ENCODE results near the gene MRPS11.
"Not testable (repeated sequence)": the region's sequence is repeated elsewhere in the genome, so short reads cannot be mapped to it uniquely, and the experiment has no call there.

MRPS11 gene

GRCh38 chr15:88497109-88497765 lies 29.7 kb downstream of the MRPS11 start:
- no peak for DNase-seq

- DNase-seq: no peak
Observed at GRCh38 chr15:88498996-88499395, 31.5 kb downstream of the MRPS11 start.

DNA sequence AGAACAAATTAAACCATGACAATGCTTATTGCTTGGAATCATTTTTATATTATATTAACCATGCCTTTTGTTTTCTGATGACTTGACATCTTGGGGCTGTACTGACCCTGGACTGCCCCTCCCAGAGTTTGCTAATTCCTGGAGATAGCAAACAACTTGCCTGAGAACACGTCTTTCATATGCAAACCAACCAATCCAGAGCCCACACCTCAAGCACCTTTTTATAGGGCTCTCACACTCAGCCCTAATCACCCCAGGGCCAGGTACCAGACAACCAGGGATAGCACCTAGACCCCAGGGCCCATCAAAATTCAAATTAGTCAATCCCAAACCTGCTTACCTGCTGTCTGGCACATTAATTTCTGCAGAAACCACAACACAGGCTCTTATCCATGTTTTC lies 36.9 kb downstream of the MRPS11 start:
- no peak for DNase-seq

DNA sequence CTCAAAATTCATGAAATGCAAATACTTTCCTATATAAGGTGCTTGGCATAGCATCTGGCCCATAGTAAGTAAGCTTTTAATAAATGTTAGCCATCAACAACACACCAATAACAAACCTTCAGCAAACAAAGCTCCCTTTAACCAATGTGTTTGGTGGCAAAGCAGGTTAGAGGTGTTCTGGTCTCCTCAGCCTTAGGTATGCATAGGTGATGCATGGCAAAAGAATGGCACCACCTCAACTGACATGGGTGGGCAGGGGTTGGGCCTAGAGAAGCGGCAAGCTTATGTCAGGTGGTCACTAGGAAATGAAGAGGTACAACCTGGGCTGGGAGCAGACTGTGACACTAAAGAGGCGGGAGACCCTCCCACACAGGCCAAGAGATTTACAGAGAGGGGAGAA lies 38.2 kb downstream of the MRPS11 start:
- DNase-seq: no peak

GRCh38 chr15:88506628-88507027 lies 39.1 kb downstream of the MRPS11 start:
- no peak for DNase-seq

DNA sequence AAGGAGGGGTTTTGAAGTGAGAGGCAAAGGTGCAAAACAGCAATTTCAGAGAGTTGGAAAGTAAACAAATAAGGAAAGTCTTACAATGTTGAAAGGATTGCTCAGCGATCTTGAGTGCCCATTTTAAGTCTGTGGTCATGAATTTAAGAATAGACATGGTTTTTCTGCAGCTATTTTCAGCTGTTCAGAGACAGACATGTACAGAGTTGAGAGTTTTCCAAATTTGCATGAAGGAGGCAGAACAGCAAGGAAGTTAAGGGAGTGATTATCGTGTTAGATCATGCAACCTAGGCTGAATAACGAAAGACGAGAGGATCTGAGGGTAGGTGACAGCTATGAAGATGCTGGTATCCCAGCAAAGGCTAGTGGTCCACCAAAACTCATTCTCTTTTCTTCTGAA lies 41.8 kb downstream of the MRPS11 start:
- no peak for DNase-seq

- DNase-seq: no peak
Observed at GRCh38 chr15:88509964-88510363, 42.5 kb downstream of the MRPS11 start.

- no peak for DNase-seq
Observed at GRCh38 chr15:88511161-88511560, 43.7 kb downstream of the MRPS11 start.

- DNase-seq: no peak
Observed at GRCh38 chr15:88512078-88512477, 44.6 kb downstream of the MRPS11 start.

DNA sequence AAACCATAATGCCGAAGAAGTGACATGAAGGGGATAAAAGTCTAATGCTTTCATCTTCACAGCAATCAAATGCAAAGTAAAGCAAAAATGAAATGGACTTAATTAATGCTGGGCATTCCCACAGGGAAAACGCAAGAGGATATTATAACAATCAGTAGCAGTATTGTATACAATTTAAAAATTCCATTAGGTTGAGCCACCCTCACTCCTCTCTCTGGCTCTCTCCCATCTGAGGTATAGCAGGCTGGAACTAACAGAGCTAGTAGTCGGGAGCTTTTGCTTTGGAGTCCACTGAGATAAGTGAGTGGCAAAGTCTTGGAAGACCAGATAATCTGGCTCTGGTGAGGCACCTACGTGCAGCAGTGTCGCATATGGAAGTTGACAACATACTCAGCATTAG lies 45.1 kb downstream of the MRPS11 start:
- no peak for DNase-seq

- no peak for DNase-seq
Observed at GRCh38 chr15:88513195-88513594, 45.7 kb downstream of the MRPS11 start.

DNA sequence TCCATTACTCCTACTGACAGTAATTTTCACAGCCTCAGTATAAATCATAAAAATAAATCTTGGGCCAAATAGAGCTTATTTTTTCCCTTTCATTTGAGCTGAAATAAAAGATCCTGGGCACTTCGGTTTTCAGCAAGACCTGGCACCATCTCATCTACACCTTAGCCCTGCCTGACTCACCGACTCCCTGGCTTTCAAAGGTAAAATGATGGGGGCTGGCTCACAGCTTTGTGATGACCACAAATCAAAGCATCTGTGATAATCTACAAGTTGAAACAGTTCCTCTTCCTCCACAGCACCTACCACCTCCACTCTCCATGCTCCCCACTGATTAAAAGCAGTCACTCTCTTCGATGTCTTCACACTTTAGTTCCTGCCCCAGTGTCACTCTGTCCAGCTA lies 51.4 kb downstream of the MRPS11 start:
- no peak for DNase-seq

DNA sequence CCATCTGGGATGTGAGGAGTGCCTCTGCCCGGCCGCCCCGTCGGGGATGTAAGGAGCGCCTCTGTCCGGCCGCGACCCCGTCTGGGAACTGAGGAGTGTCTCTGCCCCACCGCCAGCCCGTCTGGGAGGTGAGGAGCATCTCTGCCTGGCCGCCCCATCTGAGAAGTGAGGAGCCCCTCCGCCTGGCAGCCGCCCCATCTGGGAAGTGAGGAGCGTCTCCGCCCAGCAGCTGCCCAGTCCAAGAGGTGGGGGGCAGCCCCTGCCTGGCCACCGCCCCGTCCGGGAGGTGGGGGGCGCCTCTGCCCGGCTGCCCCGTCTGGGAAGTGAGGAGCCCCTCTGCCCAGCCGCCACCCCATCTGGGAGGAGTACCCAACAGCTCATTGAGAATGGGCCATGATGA lies 56.6 kb downstream of the MRPS11 start:
- not testable (repeated sequence) for DNase-seq

DNA sequence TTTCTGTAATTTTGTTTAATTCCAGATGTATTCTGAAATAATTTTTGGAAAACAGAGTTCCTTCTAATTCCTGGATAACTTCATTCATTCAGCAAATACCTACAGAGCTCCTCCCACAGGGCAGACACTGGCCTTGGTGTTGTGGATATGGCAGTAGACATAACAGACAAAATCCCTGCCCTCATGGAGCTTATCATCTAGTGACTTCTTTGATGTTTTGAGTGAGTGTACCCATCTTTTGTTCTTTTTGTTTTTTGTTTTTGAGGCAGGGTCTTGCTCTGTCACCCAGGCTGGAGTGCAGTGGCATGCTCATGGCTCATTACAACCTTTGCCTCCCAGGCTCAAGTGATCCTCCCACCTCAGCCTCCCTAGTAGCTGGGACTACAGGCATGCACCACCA lies 57.9 kb downstream of the MRPS11 start:
- DNase-seq: no peak

DNA sequence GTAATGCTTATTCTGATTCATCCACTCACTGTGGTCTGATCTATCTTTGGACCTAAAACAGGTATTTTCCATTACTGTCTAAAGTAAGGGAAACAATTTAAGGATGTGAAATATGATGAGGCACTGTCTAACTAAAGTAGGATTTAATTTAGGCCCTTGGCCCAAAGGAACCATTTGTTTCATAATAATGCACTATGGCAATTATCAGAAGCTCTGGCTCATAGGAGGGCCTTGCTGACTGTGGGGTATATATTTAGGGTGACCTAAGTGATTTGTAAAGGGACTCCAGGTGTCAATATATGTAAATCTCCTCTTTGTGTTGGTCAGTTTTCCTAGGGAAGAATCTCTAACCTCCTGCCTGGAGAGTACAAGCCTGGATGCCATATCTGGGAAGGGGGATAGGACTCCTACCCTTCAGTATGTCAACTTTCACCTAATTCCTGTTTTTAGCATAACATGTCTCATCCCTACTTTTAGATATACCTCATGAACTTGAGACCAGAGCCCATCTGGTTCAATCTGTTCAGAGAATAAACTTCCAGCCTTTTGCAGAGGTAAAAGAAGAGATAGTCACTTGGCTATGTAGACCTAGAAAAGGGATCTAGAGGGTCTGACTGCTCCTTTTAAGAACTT lies 58.9 kb downstream of the MRPS11 start:
- no peak for DNase-seq

DNA sequence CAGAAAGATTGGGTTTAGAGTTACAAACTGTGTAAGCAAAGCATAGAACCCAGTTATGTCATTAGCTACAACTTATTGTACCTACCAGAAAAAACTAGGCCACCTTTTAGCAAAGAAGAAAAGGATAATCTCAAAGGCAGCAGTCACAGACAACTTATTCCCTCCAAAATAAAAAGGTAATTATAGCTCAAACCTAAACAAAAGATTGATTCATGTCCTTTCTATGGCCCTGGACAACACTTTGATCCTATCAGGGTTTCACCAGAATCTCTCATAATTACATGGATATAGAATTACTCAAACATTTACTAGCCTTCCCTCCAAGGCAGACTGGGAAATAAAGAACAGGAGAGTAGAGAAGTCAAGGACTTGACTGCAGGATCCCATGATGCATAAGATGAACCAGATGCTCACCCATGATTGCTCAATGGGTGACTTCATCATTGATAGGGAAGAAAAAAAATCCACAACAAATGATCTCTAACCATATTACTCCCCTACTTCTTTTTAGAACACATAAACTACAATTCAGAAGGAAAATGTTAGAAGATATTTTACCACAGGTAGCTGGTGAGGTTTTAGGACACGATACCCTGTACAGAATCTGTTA lies 61.6 kb downstream of the MRPS11 start:
- DNase-seq: no peak
